ENCODE measurements around the gene APOBEC3A.

Gene APOBEC3A

DNA sequence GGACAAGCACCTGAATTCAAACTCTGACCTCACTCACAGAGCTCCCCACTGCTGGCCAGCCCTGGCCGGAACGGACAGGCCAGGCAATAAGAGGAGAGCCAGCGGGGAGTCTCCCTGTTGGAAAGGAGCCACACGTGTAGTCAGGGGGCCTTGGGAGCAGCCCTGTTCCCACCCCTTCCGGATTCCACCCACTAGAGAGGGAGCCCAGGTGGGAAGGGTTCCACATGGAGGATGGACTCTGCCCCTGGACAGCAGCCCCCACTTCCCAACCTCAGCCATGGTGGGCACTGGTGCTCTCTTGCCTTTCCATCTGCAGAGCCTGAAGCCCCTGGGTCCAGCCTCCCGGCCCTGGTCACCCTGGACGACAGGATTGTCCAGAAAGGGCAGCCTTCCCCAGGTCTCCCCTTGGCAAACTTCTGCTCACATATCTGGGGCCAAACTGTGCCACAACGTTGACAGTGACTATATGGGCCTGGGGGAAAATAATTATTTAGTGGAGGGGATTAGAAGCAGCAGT lies 7.5 kb upstream of the APOBEC3A start:
- Histone ChIP-seq H3K27me3 (ENCODE audit: control insufficient read depth in 1 of 2, insufficient read depth in 2 of 2, low read length in 2 of 2) (peaks cover 4 to 6% of the 10 kb centered on the region in 2 donors), H3K9ac (ENCODE audit: low read depth in 1 of 2, low read length in 2 of 2) (no peak overlapping the region), H3K9me3 (ENCODE audit: control insufficient read depth in 1 of 2, low read length in 2 of 2) (no peaks in the 10 kb centered on the region), H3K36me3 (ENCODE audit: control insufficient read depth in 1 of 2, insufficient read depth in 2 of 2, low read length in 2 of 2) (no peaks in the 10 kb centered on the region), H3K27ac (ENCODE audit: low read depth, low read length) (no peak overlapping the region), H3K4me1 (ENCODE audit: control insufficient read depth in 1 of 2, insufficient read depth in 2 of 2, low read length in 2 of 2) (peaks cover 18 to 30% of the 10 kb centered on the region in 2 donors), H3K4me3 (ENCODE audit: low read depth in 1 of 2, low read length in 2 of 2) (no peak overlapping the region)

DNA sequence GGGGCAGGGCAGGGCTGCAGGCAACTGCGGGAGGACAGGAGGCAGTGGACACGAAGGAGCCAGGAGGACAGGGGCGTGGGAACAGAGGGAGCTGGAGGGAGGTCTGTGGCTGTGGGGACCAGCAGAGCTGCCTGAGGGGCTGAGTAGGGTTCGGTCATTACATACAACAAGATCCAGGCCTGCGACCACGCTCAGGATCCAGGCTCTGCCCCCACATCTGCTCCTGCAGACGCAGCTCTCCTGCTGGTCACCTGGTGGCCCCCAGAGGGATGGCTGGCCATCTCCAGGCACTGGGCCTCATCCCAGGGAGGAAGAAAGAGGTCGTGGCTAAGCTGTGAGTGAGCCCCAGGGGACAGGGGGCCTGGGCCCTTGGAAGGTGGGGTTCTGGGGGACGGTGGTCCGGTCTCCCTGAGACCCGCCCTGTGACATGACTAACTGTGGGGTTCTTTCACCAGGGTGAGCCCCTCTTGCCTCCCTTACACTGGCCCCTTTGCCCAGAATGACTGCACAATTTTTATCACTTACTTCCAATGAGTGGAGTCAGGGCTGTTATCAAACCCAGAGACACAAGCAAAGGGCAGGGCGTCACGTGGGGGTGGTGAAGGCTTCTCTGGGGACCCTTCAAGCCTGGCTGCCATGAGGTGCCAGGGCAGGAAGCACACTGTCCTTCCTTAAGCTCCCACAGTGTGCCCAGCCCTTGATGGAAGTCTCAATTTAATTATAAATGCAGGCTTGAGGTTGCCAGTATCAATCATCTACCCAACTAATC lies 6.7 kb upstream of the APOBEC3A start:
- H3K9ac ChIP-seq (ENCODE audit: low read depth in 1 of 2, low read length in 2 of 2): no peak overlapping the region
- no peaks in the 10 kb centered on the region for H3K9me3 ChIP-seq (ENCODE audit: control insufficient read depth in 1 of 2, low read length in 2 of 2)
- no peaks in the 10 kb centered on the region for H3K36me3 ChIP-seq (ENCODE audit: control insufficient read depth in 1 of 2, insufficient read depth in 2 of 2, low read length in 2 of 2)
- no peak overlapping the region for H3K4me3 ChIP-seq (ENCODE audit: low read depth in 1 of 2, low read length in 2 of 2)
- H3K27me3 ChIP-seq (ENCODE audit: control insufficient read depth in 1 of 2, insufficient read depth in 2 of 2, low read length in 2 of 2): peaks cover 4 to 6% of the 10 kb centered on the region in 2 donors
- H3K4me1 ChIP-seq (ENCODE audit: control insufficient read depth in 1 of 2, insufficient read depth in 2 of 2, low read length in 2 of 2): peaks cover 18 to 28% of the 10 kb centered on the region in 2 donors
- H3K27ac ChIP-seq (ENCODE audit: low read depth, low read length): no peak overlapping the region

DNA sequence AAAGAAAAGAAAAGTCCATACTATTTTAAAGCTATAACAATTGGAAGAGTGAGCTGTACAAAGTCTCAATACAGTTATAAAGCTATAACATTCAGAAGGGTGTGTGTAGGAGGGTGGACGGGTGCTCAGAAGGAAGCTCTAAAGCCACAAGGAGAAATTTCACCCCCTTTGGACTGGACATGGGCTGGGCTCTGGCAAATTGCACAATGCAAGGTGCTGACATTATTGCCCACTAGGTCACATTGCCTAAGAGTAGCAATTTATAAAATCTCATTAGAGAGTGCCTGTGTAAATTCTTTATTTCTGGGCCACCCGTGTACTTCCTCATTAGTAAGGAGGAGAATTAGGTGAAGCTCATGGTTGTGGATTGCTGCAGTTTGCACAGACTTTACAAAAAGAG lies 5.7 kb upstream of the APOBEC3A start:
- no peak overlapping the region for H3K4me3 ChIP-seq (ENCODE audit: low read depth in 1 of 2, low read length in 2 of 2)
- H3K27ac ChIP-seq (ENCODE audit: low read depth, low read length): no peak overlapping the region
- peaks cover under 1 to 6% of the 10 kb centered on the region in 2 donors for H3K27me3 ChIP-seq (ENCODE audit: control insufficient read depth in 1 of 2, insufficient read depth in 2 of 2, low read length in 2 of 2)
- H3K9ac ChIP-seq (ENCODE audit: low read depth in 1 of 2, low read length in 2 of 2): no peak overlapping the region
- H3K36me3 ChIP-seq (ENCODE audit: control insufficient read depth in 1 of 2, insufficient read depth in 2 of 2, low read length in 2 of 2): no peaks in the 10 kb centered on the region
- no peaks in the 10 kb centered on the region for H3K9me3 ChIP-seq (ENCODE audit: control insufficient read depth in 1 of 2, low read length in 2 of 2)
- peaks cover 18 to 26% of the 10 kb centered on the region in 2 donors for H3K4me1 ChIP-seq (ENCODE audit: control insufficient read depth in 1 of 2, insufficient read depth in 2 of 2, low read length in 2 of 2)

DNA sequence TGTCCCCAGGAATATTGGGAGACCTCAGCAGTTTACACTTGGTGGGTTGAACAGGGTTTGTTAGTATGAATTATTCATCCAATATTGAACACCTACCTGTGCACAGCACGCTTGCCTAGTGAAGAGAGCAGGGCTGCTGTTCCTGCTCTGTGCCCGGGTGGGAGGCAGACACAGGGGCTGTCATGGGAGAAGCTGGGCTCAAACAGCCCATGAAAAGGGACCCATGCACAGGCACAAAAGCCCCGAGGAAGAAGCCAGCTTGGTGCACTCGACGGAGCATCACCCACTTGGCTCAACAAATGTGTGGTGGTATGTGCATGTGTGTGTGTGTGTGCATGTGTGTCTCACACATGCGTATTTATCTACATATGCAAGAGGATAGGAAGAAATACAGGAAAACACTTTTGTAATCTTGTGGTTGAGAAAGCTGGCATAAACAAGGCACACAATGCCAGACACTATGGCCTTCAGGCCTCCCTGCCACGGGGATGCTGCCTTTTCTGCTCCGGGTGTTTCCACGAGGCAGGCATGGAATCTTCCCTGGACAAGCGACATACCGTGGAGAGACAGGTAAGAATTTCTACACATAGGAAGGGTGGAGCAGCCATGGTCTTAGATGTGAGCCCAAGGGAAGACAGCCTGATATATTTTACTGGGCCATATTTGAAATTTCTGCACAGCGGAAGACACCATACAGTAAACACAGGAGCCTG lies 5.0 kb upstream of the APOBEC3A start:
- Histone ChIP-seq H3K9me3 (ENCODE audit: control insufficient read depth in 1 of 2, low read length in 2 of 2) (no peaks in the 10 kb centered on the region), H3K4me1 (ENCODE audit: control insufficient read depth in 1 of 2, insufficient read depth in 2 of 2, low read length in 2 of 2) (peaks cover 22 to 32% of the 10 kb centered on the region in 2 donors), H3K27ac (ENCODE audit: low read depth, low read length) (no peak overlapping the region), H3K36me3 (ENCODE audit: control insufficient read depth in 1 of 2, insufficient read depth in 2 of 2, low read length in 2 of 2) (no peaks in the 10 kb centered on the region), H3K27me3 (ENCODE audit: control insufficient read depth in 1 of 2, insufficient read depth in 2 of 2, low read length in 2 of 2) (peaks cover 0 to 5% of the 10 kb centered on the region in 2 donors), H3K4me3 (ENCODE audit: low read depth in 1 of 2, low read length in 2 of 2) (no peak overlapping the region), H3K9ac (ENCODE audit: low read depth in 1 of 2, low read length in 2 of 2) (no peak overlapping the region)

DNA sequence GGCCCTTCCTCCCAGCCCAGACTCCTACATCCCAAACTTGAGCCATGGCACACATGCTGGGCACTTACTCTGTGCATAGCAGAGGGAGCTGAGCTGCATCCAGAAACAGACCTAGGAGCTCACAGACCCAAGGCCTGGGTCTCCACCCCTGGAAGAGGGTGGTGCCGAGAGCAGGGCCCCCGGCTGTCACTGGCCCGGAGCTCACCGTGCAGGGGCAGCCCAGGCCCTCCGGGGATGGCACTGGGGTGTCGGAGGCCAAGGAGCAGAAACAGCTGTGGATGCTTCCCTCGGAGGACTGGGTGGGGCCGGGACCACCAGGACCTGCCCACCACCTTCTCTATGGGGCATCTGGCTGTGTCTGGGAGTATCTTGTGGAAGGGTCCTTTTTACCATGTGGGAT lies 4.3 kb upstream of the APOBEC3A start:
- Histone ChIP-seq H3K9ac (ENCODE audit: low read depth in 1 of 2, low read length in 2 of 2) (no peak overlapping the region), H3K36me3 (ENCODE audit: control insufficient read depth in 1 of 2, insufficient read depth in 2 of 2, low read length in 2 of 2) (no peaks in the 10 kb centered on the region), H3K4me3 (ENCODE audit: low read depth in 1 of 2, low read length in 2 of 2) (no peak overlapping the region), H3K27ac (ENCODE audit: low read depth, low read length) (no peak overlapping the region), H3K9me3 (ENCODE audit: control insufficient read depth in 1 of 2, low read length in 2 of 2) (no peaks in the 10 kb centered on the region), H3K4me1 (ENCODE audit: control insufficient read depth in 1 of 2, insufficient read depth in 2 of 2, low read length in 2 of 2) (peaks cover 24 to 37% of the 10 kb centered on the region in 2 donors), H3K27me3 (ENCODE audit: control insufficient read depth in 1 of 2, insufficient read depth in 2 of 2, low read length in 2 of 2) (no peaks in the 10 kb centered on the region)

DNA sequence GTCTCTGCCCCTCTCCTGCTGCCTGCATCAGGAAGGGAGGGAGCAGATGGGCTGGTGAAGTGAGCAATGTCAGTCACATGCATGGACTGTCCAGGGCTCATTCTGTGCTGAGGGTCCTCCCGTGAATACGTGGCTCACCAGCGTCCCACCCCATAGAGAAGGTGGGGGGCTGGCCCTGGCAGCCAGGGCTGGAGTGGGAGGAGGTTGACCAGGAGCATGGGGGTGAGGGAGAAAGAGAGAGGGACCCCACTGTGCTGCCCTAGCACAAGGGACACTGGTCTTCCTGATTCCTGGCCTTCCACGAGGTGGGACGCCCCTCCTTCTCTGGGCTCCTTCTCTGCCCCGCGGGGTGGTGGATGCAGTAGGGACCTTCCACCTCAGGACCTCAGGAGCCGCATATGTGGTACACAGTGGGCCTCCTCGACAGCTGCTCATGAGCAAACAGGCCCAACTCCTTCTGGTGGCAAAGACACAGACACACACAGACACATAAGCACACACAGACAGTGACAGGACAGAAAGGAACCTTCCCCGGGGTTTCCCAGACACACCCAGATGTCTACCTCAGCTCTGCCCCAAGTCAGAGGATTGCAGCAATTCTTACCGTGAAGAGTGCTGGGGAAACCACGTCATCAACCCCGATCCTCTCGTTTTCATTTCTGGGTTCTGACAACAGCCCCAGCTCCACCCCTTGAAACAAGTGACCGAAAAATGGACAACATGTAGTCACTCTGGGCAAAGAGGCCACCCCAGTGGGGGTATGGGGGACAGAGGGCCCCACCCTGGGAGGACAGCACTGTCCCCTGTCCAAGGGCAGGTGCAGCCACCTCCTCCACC lies 3.6 kb upstream of the APOBEC3A start:
- H3K36me3 ChIP-seq (ENCODE audit: control insufficient read depth in 1 of 2, insufficient read depth in 2 of 2, low read length in 2 of 2): no peaks in the 10 kb centered on the region
- no peaks in the 10 kb centered on the region for H3K27me3 ChIP-seq (ENCODE audit: control insufficient read depth in 1 of 2, insufficient read depth in 2 of 2, low read length in 2 of 2)
- peak overlapping the region in 1 of 2 donors; percentile 36 for H3K4me3 ChIP-seq (ENCODE audit: low read depth in 1 of 2, low read length in 2 of 2)
- no peaks in the 10 kb centered on the region for H3K9me3 ChIP-seq (ENCODE audit: control insufficient read depth in 1 of 2, low read length in 2 of 2)
- H3K4me1 ChIP-seq (ENCODE audit: control insufficient read depth in 1 of 2, insufficient read depth in 2 of 2, low read length in 2 of 2): peaks cover 24 to 37% of the 10 kb centered on the region in 2 donors
- H3K27ac ChIP-seq (ENCODE audit: low read depth, low read length): no peak overlapping the region
- peak overlapping the region in 1 of 2 donors; percentile 25 for H3K9ac ChIP-seq (ENCODE audit: low read depth in 1 of 2, low read length in 2 of 2)

DNA sequence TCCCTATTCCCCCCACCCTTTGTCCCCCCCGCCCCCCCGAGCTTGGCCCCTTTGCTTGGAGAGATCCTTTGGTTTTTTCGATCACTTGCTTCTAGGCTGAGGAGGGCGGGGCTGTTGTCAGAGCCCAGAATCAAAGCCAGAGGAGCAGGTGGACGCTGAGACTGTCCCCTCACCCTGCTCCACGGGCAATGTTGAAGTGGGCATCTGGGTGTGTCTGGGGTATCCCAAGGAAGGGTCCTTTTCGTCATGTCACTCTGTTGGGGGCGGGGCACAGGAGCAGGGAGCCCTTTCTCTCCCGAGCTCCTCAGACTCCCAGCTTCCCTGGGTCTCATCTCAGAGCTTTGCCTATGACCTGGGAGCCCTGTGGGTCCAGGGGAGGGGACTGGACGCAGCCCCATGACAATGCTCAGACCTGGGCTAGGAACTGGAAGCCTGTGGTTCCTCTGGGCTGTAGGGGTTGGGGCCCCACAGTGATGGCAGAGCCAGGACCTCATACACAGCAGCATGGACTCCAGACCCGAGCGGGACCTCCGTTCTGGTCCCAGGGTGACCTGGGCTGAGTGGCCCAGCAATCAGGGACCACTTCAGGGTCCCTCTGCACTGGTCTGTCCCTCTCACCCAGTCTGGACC lies 2.9 kb upstream of the APOBEC3A start:
- no peaks in the 10 kb centered on the region for H3K27me3 ChIP-seq (ENCODE audit: control insufficient read depth in 1 of 2, insufficient read depth in 2 of 2, low read length in 2 of 2)
- no peak overlapping the region for H3K27ac ChIP-seq (ENCODE audit: low read depth, low read length)
- no peak overlapping the region for H3K9ac ChIP-seq (ENCODE audit: low read depth in 1 of 2, low read length in 2 of 2)
- no peaks in the 10 kb centered on the region for H3K9me3 ChIP-seq (ENCODE audit: control insufficient read depth in 1 of 2, low read length in 2 of 2)
- H3K4me3 ChIP-seq (ENCODE audit: low read depth in 1 of 2, low read length in 2 of 2): no peak overlapping the region
- H3K36me3 ChIP-seq (ENCODE audit: control insufficient read depth in 1 of 2, insufficient read depth in 2 of 2, low read length in 2 of 2): no peaks in the 10 kb centered on the region
- peaks cover 24 to 37% of the 10 kb centered on the region in 2 donors for H3K4me1 ChIP-seq (ENCODE audit: control insufficient read depth in 1 of 2, insufficient read depth in 2 of 2, low read length in 2 of 2)

DNA sequence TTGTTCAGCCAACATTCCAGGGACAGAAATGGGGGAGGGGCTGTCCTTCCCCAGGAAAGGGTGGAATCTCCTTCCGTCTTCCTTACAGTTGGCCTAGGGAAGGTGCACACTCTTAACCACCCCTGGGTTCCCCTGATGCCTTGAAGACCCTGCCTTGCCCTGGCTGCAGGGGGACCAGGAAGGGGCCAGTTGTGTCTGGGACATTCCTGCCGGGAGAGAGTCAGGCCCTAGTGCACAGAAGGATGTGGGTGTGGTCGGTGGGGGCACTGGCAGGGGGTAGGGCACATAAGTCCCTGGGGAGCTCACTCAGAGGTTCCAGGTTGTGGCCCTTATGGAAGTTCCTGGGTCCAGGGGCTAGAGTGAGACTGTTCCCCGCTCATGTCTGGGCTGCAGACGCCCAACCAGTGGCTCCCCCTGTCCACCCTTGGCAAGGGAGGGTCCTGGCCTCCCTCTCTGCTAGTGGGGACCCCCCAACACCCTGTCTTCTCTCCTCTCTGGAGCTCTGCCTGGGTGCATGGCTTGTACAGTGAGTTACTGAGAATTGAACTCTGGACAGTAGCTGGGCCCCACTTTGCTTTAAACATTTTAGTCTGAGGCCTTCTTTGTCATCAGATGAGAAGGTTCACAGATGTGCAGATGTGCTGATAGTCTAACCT lies 2.0 kb upstream of the APOBEC3A start:
- no peaks in the 10 kb centered on the region for H3K36me3 ChIP-seq (ENCODE audit: control insufficient read depth in 1 of 2, insufficient read depth in 2 of 2, low read length in 2 of 2)
- H3K4me3 ChIP-seq (ENCODE audit: low read depth in 1 of 2, low read length in 2 of 2): no peak overlapping the region
- H3K27ac ChIP-seq (ENCODE audit: low read depth, low read length): no peak overlapping the region
- no peaks in the 10 kb centered on the region for H3K9me3 ChIP-seq (ENCODE audit: control insufficient read depth in 1 of 2, low read length in 2 of 2)
- no peaks in the 10 kb centered on the region for H3K27me3 ChIP-seq (ENCODE audit: control insufficient read depth in 1 of 2, insufficient read depth in 2 of 2, low read length in 2 of 2)
- peaks cover 24 to 37% of the 10 kb centered on the region in 2 donors for H3K4me1 ChIP-seq (ENCODE audit: control insufficient read depth in 1 of 2, insufficient read depth in 2 of 2, low read length in 2 of 2)
- no peak overlapping the region for H3K9ac ChIP-seq (ENCODE audit: low read depth in 1 of 2, low read length in 2 of 2)

DNA sequence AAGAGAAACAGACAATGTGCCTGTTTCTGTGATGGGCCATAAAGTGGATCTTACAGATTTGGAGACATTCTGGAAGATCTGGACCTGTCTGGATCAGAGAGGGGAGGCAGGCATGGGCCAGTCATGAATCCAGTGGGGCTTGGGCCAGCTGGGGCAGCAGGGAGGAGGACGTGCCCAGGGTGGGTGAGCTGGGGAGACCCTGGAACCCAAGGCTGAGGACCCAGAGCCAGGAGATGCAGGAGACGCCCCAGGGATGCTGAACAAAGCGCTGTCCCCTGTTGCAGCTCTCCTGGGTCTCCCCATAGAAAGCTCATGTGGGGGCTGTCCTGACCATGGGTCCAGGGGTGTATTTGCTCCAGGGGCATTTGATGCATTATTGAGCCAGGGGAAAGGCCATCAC lies 1.5 kb upstream of the APOBEC3A start:
- Histone ChIP-seq H3K4me3 (ENCODE audit: low read depth in 1 of 2, low read length in 2 of 2) (no peak overlapping the region), H3K9ac (ENCODE audit: low read depth in 1 of 2, low read length in 2 of 2) (no peak overlapping the region), H3K4me1 (ENCODE audit: control insufficient read depth in 1 of 2, insufficient read depth in 2 of 2, low read length in 2 of 2) (peaks cover 18 to 32% of the 10 kb centered on the region in 2 donors), H3K9me3 (ENCODE audit: control insufficient read depth in 1 of 2, low read length in 2 of 2) (no peaks in the 10 kb centered on the region), H3K27me3 (ENCODE audit: control insufficient read depth in 1 of 2, insufficient read depth in 2 of 2, low read length in 2 of 2) (no peaks in the 10 kb centered on the region), H3K36me3 (ENCODE audit: control insufficient read depth in 1 of 2, insufficient read depth in 2 of 2, low read length in 2 of 2) (no peaks in the 10 kb centered on the region), H3K27ac (ENCODE audit: low read depth, low read length) (no peak overlapping the region)

Data from duodenal mucosa (tissue), 2 donors.